ENCODE data around the gene RPAIN.

GRCh38 chr17:5424909-5425308 lies 4.9 kb downstream of the RPAIN start:
- TF ChIP-seq, protein P1, sequence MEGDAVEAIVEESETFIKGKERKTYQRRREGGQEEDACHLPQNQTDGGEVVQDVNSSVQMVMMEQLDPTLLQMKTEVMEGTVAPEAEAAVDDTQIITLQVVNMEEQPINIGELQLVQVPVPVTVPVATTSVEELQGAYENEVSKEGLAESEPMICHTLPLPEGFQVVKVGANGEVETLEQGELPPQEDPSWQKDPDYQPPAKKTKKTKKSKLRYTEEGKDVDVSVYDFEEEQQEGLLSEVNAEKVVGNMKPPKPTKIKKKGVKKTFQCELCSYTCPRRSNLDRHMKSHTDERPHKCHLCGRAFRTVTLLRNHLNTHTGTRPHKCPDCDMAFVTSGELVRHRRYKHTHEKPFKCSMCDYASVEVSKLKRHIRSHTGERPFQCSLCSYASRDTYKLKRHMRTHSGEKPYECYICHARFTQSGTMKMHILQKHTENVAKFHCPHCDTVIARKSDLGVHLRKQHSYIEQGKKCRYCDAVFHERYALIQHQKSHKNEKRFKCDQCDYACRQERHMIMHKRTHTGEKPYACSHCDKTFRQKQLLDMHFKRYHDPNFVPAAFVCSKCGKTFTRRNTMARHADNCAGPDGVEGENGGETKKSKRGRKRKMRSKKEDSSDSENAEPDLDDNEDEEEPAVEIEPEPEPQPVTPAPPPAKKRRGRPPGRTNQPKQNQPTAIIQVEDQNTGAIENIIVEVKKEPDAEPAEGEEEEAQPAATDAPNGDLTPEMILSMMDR (IDR thresholded peaks at IDR 0.05) = no peak
- TF ChIP-seq EP300 (IDR thresholded peaks at IDR 0.05) = no peak
- no peak for TF ChIP-seq POLR2AphosphoS5 (IDR thresholded peaks at IDR 0.05)
